Liver (tissue), 9 donors: ENCODE measurements around the gene TEP1. TPM values are rescaled to one million over a fixed set of nuclear protein-coding genes. Genes with fewer than 3 reads are reported as not detected.

ENCODE experiments used
- DNase-seq: peaks from one replicate; pipeline ENCODE4 v3.0.0-alpha.2; 2017; ENCODE audit warnings: low spot score
- H3K27ac ChIP-seq, 2 donors: one replicate each; pipeline ENCODE4 v1.7.0; 2013; ENCODE audit warnings: inconsistent platforms in 2 of 2, low read length in 2 of 2, control low read depth in 1 of 2, low read depth in 1 of 2, mild to moderate bottlenecking in 1 of 2
- H3K27me3 ChIP-seq, 4 donors: one replicate each; pipeline versions ENCODE4 v1.6.1 to v1.7.0; 2013; ENCODE audit warnings: low read length in 3 of 4, inconsistent platforms in 1 of 4, mild to moderate bottlenecking in 1 of 4, moderate library complexity in 1 of 4; ENCODE audit not compliant: control insufficient read depth in 4 of 4, insufficient read depth in 4 of 4
- H3K36me3 ChIP-seq, 4 donors: one replicate each; pipeline versions ENCODE4 v1.6.1 to v1.7.0; 2013; ENCODE audit warnings: low read length in 3 of 4, mild to moderate bottlenecking in 3 of 4, low read depth in 1 of 4, moderate library complexity in 1 of 4; ENCODE audit not compliant: control insufficient read depth in 4 of 4, insufficient read depth in 3 of 4
- H3K4me1 ChIP-seq, 4 donors: one replicate each; pipeline versions ENCODE4 v1.6.1 to v1.7.0; 2013; ENCODE audit warnings: low read length in 3 of 4, mild to moderate bottlenecking in 3 of 4, moderate library complexity in 1 of 4; ENCODE audit not compliant: control insufficient read depth in 4 of 4, insufficient read depth in 4 of 4
- H3K4me3 ChIP-seq, 3 donors: one replicate each; pipeline versions ENCODE4 v1.6.1 to v1.7.0; 2013; ENCODE audit warnings: low read length in 3 of 3, control low read depth in 1 of 3, low read depth in 1 of 3, mild to moderate bottlenecking in 1 of 3
- H3K9ac ChIP-seq, 2 donors: one replicate each; pipeline ENCODE4 v1.7.0; 2013; ENCODE audit warnings: low read length in 2 of 2, mild to moderate bottlenecking in 2 of 2, moderate library complexity in 2 of 2, control low read depth in 1 of 2, low read depth in 1 of 2
- H3K9me3 ChIP-seq, 4 donors: one replicate each; pipeline versions ENCODE4 v1.6.1 to v1.7.0; 2013; ENCODE audit warnings: low read length in 3 of 4; ENCODE audit not compliant: control insufficient read depth in 4 of 4
- ATF3 ChIP-seq: IDR thresholded peaks from 2 replicates; pipeline ENCODE4 v1.6.1; 2016; ENCODE audit warnings: antibody characterized with exemption
- CTCF ChIP-seq: fragments of 150-350 bp; IDR thresholded peaks from 2 replicates; pipeline ENCODE4 v1.5.1; 2017; ENCODE audit warnings: improper control_type of control experiment, low read depth, low read length; ENCODE audit not compliant: missing input control
- FOXA1 ChIP-seq: IDR thresholded peaks from 2 replicates; pipeline ENCODE4 v1.6.1; 2016; ENCODE audit warnings: antibody characterized with exemption
- FOXA2 ChIP-seq: IDR thresholded peaks from 2 replicates; pipeline ENCODE4 v1.6.1; 2016; ENCODE audit warnings: antibody characterized with exemption
- GABPA ChIP-seq, 2 donors: IDR thresholded peaks in 1 of 2; conservative IDR thresholded peaks in 1 of 2; 2 replicates each; pipeline ENCODE4 v1.6.1; 2016; ENCODE audit warnings: antibody characterized with exemption in 2 of 2, mild to moderate bottlenecking in 1 of 2, moderate library complexity in 1 of 2
- HNF4A ChIP-seq, 2 donors: conservative IDR thresholded peaks; 2 replicates each; pipeline ENCODE4 v1.6.1; 2016; ENCODE audit warnings: antibody characterized with exemption in 2 of 2, mild to moderate bottlenecking in 2 of 2
- HNF4G ChIP-seq: IDR thresholded peaks from 2 replicates; pipeline ENCODE4 v1.6.1; 2016; ENCODE audit warnings: antibody characterized with exemption
- JUND ChIP-seq, 2 donors: IDR thresholded peaks; 2 replicates each; pipeline ENCODE4 v1.6.1; 2016; ENCODE audit warnings: antibody characterized with exemption in 2 of 2
- MAX ChIP-seq: IDR thresholded peaks from 2 replicates; pipeline ENCODE4 v1.6.1; 2016; ENCODE audit warnings: antibody characterized with exemption
- NR2F2 ChIP-seq: IDR thresholded peaks from 2 replicates; pipeline ENCODE4 v1.6.1; 2016; ENCODE audit warnings: antibody characterized with exemption
- RAD21 ChIP-seq, 2 donors: IDR thresholded peaks; 2 replicates each; pipeline ENCODE4 v1.6.1; 2016; ENCODE audit warnings: antibody characterized with exemption in 2 of 2, mild to moderate bottlenecking in 2 of 2
- REST ChIP-seq: IDR thresholded peaks from 2 replicates; pipeline ENCODE4 v1.6.1; 2016; ENCODE audit warnings: antibody characterized with exemption, mild to moderate bottlenecking
- RXRA ChIP-seq, 2 donors: IDR thresholded peaks; 2 replicates each; pipeline ENCODE4 v1.6.1; 2017 to 2018; ENCODE audit warnings: antibody characterized with exemption in 2 of 2, mild to moderate bottlenecking in 1 of 2
- SP1 ChIP-seq: IDR thresholded peaks from 2 replicates; pipeline ENCODE4 v1.6.1; 2018; ENCODE audit warnings: antibody characterized with exemption, mild to moderate bottlenecking
- TAF1 ChIP-seq: conservative IDR thresholded peaks from 2 replicates; pipeline ENCODE4 v1.6.1; 2016; ENCODE audit warnings: antibody characterized with exemption, mild to moderate bottlenecking
- YY1 ChIP-seq: IDR thresholded peaks from 2 replicates; pipeline ENCODE4 v1.6.1; 2016; ENCODE audit warnings: antibody characterized with exemption, mild to moderate bottlenecking
- ZBTB33 ChIP-seq: IDR thresholded peaks from 2 replicates; pipeline ENCODE4 v1.6.1; 2016; ENCODE audit warnings: antibody characterized with exemption
- WGBS: extraction: QIAGEN DNeasy Blood & Tissue Kit; methylation state at CpG from one replicate; pipeline ENCODE4 v1.1.7; 2013; 5-methylcytosine and 5-hydroxymethylcytosine counted together
- polyA plus RNA-seq, 2 donors: library from polyadenylated mRNA; stranded (reverse) in 1 of 2; unstranded in 1 of 2; fragments of 200-250 nt in 1 of 2; fragments of >200 nt in 1 of 2; fragmentation: Nextera tagmentation in 1 of 2; extraction: Ambion mirVana in 1 of 2; gene quantifications; one replicate each; pipeline versions ENCODE4 v1.2.1 to v1.2.3, GENCODE V29; 2013 to 2015
- total RNA-seq, 2 donors: library from RNA; depleted of rRNA; stranded (reverse); fragments of >200 nt; gene quantifications; one replicate each; pipeline ENCODE4 v1.2.3, GENCODE V29; 2014
- donor health status: healthy.
- donor health status: healthy.
- donor health status: healthy.
- donor health status: healthy.
- donor health status: healthy.

TEP1 gene
- total and polyA plus RNA-seq, 4 donors, result 3.9 to 20.7 (median 7.6) TPM

GRCh38 chr14:20416223-20416622, 2.9 kb upstream of the TEP1 start:
- Histone ChIP-seq H3K9me3 (no peaks in the 10 kb centered on the region), H3K4me3 (no peak overlapping the region), H3K27ac (no peak overlapping the region), H3K36me3 (no peaks in the 10 kb centered on the region), H3K4me1 (peaks cover 0 to 14% (median 8%) of the 10 kb centered on the region in 4 donors), H3K9ac (no peak overlapping the region), H3K27me3 (no peaks in the 10 kb centered on the region)
- DNase-seq, result no peak
- TF ChIP-seq RAD21 (IDR thresholded peaks at IDR 0.05) (no peak), GABPA (IDR thresholded peaks at IDR 0.05 in 1 of 2, conservative IDR thresholded peaks at IDR 0.05 in 1 of 2) (no peak), HNF4G (no peak), ZBTB33 (no peak), RXRA (IDR thresholded peaks at IDR 0.05) (no peak), CTCF (no peak), TAF1 (no peak), MAX (no peak), HNF4A (conservative IDR thresholded peaks at IDR 0.05) (no peak), YY1 (no peak), REST (no peak), SP1 (no peak), FOXA2 (no peak), NR2F2 (no peak), JUND (IDR thresholded peaks at IDR 0.05) (no peak)
- 79% methylated on average over 2 of the region's 2 CpGs for WGBS

- WGBS, result 43% methylated on average over 3 of the region's 3 CpGs
- TF ChIP-seq MAX (no peak), RAD21 (IDR thresholded peaks at IDR 0.05) (peak; percentile 68 to 76), FOXA1 (no peak), HNF4A (conservative IDR thresholded peaks at IDR 0.05) (no peak), ZBTB33 (no peak), ATF3 (no peak), CTCF (peak; percentile 54), YY1 (no peak), NR2F2 (no peak)
- Histone ChIP-seq H3K4me3 (no peak overlapping the region), H3K9me3 (no peaks in the 10 kb centered on the region), H3K27ac (no peak overlapping the region), H3K9ac (no peak overlapping the region), H3K27me3 (no peaks in the 10 kb centered on the region), H3K4me1 (peaks cover 0 to 14% (median 8%) of the 10 kb centered on the region in 4 donors), H3K36me3 (no peaks in the 10 kb centered on the region)
- no peak for DNase-seq
Measured at GRCh38 chr14:20415782-20416206, 2.5 kb upstream of the TEP1 start.
